Thymus (tissue), 11 donors: ENCODE results near the gene CD163L1. TPM values are rescaled to one million over a fixed set of nuclear protein-coding genes. Genes with fewer than 3 reads are reported as not detected.
"Not testable (repeated sequence)": the region's sequence is repeated elsewhere in the genome, so short reads cannot be mapped to it uniquely, and the experiment has no call there.

Experiments
- DNase-seq, 9 donors: peaks; one replicate each; pipeline ENCODE4 v3.0.0-alpha.2; 2013; ENCODE audit warnings: low spot score in 9 of 9, low read depth in 6 of 9, missing footprints in 1 of 9
- H3K27ac ChIP-seq, 2 donors: one replicate each; pipeline ENCODE4 v1.5.1; 2013; ENCODE audit warnings: control low read depth in 1 of 2, low read depth in 1 of 2, low read length in 1 of 2, mild to moderate bottlenecking in 1 of 2, moderate library complexity in 1 of 2
- H3K27me3 ChIP-seq, 2 donors: one replicate each; pipeline ENCODE4 v1.5.1; 2013; ENCODE audit warnings: low read length in 1 of 2; ENCODE audit not compliant: control insufficient read depth in 2 of 2, insufficient read depth in 1 of 2
- H3K36me3 ChIP-seq, 2 donors: one replicate each; pipeline ENCODE4 v1.5.1; 2013; ENCODE audit warnings: low read length in 1 of 2, mild to moderate bottlenecking in 1 of 2, moderate library complexity in 1 of 2; ENCODE audit not compliant: control insufficient read depth in 2 of 2, insufficient read depth in 2 of 2
- H3K4me1 ChIP-seq, 2 donors: one replicate each; pipeline ENCODE4 v1.5.1; 2013; ENCODE audit warnings: low read length in 2 of 2; ENCODE audit not compliant: control insufficient read depth in 2 of 2, insufficient read depth in 2 of 2
- H3K4me3 ChIP-seq, 2 donors: one replicate each; pipeline ENCODE4 v1.5.1; 2013; ENCODE audit warnings: low read length in 2 of 2, control low read depth in 1 of 2, mild to moderate bottlenecking in 1 of 2
- H3K9me3 ChIP-seq, 2 donors: one replicate each; pipeline ENCODE4 v1.5.1; 2013; ENCODE audit warnings: low read length in 1 of 2, mild to moderate bottlenecking in 1 of 2; ENCODE audit not compliant: control insufficient read depth in 2 of 2, insufficient read depth in 1 of 2
- WGBS: extraction: QIAGEN DNeasy Blood & Tissue Kit; methylation state at CpG from one replicate; pipeline ENCODE4 v1.1.7; 2013; 5-methylcytosine and 5-hydroxymethylcytosine counted together
- polyA plus RNA-seq: library from polyadenylated mRNA; stranded (reverse); fragments of 200-250 nt; gene quantifications from one replicate; pipeline ENCODE4 v1.2.3, GENCODE V29; 2013
- total RNA-seq: library from RNA; stranded (reverse); fragments of 120-200 nt; gene quantifications from one replicate; pipeline ENCODE4 v1.2.4, GENCODE V29; 2013
- donor health status: healthy.

Gene CD163L1
- total and polyA plus RNA-seq, 2 donors: 10.3 to 12.6 TPM

DNA sequence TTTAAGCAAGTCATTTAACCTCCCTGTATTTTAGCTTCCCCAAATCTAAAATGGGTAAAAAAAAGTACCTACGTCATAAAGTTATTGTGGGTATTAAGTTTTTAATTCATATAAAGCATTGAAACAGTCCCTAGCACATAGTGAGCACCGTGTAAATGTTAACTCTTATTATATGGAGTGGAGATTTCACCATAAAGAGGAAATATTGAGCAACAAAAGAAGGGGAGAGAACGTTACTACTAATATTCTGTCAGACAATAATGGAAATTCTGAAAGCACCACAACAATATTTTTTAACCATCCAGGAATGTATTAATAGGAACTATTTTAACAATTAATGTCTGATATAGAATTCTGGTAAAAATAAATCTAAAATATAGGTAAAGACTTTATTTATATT, 7.8 kb upstream of the CD163L1 start:
- no peak overlapping the region for H3K27ac ChIP-seq
- no peaks in the 10 kb centered on the region for H3K4me1 ChIP-seq
- H3K9me3 ChIP-seq: no peaks in the 10 kb centered on the region
- H3K36me3 ChIP-seq: no peaks in the 10 kb centered on the region
- WGBS: 91% methylated on average over 3 of the region's 3 CpGs
- DNase-seq: no peak
- no peak overlapping the region for H3K4me3 ChIP-seq
- H3K27me3 ChIP-seq: no peaks in the 10 kb centered on the region

DNA sequence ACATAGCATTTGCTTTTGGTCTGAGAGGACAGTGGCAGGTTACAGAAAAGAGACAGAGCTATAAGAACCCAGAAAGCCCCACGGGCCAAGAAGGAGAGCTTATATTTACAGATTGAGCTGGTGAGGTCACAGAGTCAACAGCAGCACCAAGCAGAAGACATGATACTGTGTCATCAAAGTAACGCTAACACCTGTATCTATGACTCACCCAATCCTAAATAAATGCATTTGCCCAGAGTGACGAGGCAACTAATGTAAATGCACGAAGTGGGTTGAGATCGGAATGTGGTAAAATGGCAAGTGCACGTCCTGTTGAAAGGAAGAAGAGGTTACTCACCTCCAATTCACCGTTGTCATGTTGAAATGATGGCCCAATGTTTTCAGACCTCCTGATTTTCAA, 6.7 kb upstream of the CD163L1 start:
- Histone ChIP-seq H3K9me3 (no peaks in the 10 kb centered on the region), H3K27me3 (no peaks in the 10 kb centered on the region), H3K27ac (no peak overlapping the region), H3K4me3 (no peak overlapping the region), H3K4me1 (no peaks in the 10 kb centered on the region), H3K36me3 (no peaks in the 10 kb centered on the region)
- WGBS: 97% methylated on average over 7 of the region's 7 CpGs
- no peak for DNase-seq

DNA sequence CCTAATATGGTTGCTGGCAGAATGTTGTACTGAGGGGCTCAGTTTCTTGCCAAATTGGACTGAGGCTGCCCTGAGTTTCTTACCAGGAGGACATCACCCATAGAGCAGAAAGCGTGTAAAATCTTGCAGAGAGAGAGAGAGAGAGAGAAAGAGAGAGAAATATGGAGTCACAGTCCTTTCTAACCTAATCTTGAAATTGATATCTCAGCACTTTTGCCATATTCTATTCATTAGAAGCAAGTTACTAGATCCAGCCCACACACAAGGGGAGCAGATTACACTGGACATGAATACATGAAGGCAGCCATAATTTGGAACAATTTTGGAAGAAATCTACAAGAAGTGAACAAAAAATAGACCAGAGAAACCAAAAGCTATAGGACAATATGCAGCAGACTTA, 4.1 kb upstream of the CD163L1 start:
- no peak for DNase-seq
- Histone ChIP-seq H3K27ac (no peak overlapping the region), H3K4me1 (no peaks in the 10 kb centered on the region), H3K27me3 (no peaks in the 10 kb centered on the region), H3K9me3 (no peaks in the 10 kb centered on the region), H3K36me3 (no peaks in the 10 kb centered on the region), H3K4me3 (no peak overlapping the region)
- WGBS: 95% methylated on average over 1 of the region's 1 CpG

DNA sequence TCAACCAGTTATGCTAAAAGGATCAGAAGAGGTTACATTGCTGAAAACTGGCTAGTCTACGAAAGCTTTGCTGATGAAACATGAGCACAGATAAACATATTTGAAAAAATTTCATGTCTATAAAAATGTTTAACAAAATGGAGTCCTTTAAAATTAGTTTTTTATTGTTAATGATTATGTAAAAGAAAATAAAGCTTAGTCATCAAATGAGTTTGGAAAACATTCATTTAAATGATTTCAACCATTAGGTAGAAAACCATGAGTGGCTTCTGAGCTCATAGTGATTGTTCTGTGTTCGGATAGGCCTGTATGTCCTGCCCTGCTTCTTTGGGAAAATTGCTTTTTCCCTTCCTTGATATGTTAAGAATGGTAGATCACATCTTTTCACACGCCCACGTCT, 584 bp upstream of the CD163L1 start:
- Histone ChIP-seq H3K27me3 (peaks cover 0 to 5% of the 10 kb centered on the region in 2 donors), H3K27ac (no peak overlapping the region), H3K4me3 (no peak overlapping the region), H3K9me3 (peaks cover 0 to 2% of the 10 kb centered on the region in 2 donors), H3K36me3 (no peaks in the 10 kb centered on the region), H3K4me1 (peaks cover 0 to 4% of the 10 kb centered on the region in 2 donors)
- WGBS: 97% methylated on average over 4 of the region's 4 CpGs
- DNase-seq: no peak

DNA sequence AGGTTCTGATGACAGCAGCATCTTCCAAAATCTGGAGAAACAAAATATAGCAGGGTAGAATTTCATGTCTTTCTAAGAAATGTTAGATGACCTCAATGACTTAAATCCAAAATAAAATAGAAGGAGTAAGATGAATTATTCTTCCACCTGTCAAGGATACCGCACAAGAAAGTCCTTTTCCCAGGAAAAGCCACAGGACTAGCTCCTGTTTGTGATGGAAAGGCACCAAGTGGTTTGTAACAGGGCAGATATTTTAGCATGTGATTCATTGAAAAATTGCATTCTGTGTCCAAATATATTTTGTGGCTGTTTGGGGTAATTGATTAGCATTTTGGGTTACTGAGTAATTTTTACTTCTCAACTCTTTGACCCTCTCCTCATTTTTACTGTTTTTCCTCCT, 2.7 kb downstream of the CD163L1 start:
- Histone ChIP-seq H3K27me3 (peaks cover 0 to 8% of the 10 kb centered on the region in 2 donors), H3K9me3 (peaks cover 0 to 2% of the 10 kb centered on the region in 2 donors), H3K27ac (no peak overlapping the region), H3K4me3 (no peak overlapping the region), H3K4me1 (peaks cover 0 to 4% of the 10 kb centered on the region in 2 donors), H3K36me3 (no peaks in the 10 kb centered on the region)
- DNase-seq: no peak
- WGBS: 100% methylated on average over 1 of the region's 1 CpG

DNA sequence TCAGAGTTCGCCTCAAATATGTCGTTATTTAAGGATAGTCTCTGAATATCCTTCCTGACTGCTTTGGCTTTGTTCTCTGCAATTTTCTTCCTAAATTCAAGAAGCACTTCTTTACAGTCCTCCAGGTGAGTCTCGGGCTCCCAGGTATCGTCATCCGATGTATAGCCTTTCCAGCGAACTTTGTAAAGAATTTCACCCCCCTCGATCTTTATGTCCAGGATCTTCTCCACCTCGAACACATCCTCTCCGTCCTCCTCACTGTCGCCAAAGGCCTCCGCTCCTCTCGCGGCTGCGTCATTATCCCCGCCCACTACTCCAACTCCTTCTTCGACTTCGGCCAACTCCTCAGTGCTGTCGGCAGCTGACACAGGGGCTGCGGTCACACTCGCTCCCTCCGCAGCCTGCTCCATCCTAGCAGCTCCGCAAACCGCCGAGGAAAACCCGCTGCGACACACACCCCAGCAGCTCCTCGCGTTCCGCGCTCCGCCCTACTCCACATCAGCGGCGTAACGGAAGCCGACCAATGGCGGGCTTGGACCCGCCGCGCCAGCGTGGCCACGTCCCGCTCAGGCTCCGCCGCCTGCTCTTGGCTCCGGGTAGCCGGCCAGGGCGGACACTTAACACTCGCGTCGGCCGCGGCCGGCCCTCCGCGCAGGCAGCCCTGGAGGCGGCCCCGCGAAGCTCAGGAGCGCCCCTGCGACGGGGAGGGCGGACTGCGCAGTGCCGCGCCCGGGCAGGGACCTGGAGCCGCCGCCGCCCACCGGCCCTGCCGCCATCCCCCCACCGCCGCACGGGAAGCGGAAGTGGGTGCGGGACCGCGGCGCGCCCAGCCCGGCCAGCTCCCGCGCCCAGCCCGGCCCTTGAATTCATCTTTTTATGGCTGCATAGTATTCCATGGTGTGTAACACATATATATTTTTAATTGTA, 4.1 kb downstream of the CD163L1 start:
- DNase-seq: peak in 8 of 9 donors; percentile 17 to 64 (median 30)
- Histone ChIP-seq H3K4me1 (peaks cover 0 to 4% of the 10 kb centered on the region in 2 donors), H3K9me3 (peaks cover 0 to 2% of the 10 kb centered on the region in 2 donors), H3K36me3 (no peaks in the 10 kb centered on the region), H3K27ac (no peak overlapping the region), H3K27me3 (peaks cover 0 to 8% of the 10 kb centered on the region in 2 donors), H3K4me3 (peak overlapping the region; percentile 50 to 54)
- 30% methylated on average over 84 of the region's 84 CpGs for WGBS

DNA sequence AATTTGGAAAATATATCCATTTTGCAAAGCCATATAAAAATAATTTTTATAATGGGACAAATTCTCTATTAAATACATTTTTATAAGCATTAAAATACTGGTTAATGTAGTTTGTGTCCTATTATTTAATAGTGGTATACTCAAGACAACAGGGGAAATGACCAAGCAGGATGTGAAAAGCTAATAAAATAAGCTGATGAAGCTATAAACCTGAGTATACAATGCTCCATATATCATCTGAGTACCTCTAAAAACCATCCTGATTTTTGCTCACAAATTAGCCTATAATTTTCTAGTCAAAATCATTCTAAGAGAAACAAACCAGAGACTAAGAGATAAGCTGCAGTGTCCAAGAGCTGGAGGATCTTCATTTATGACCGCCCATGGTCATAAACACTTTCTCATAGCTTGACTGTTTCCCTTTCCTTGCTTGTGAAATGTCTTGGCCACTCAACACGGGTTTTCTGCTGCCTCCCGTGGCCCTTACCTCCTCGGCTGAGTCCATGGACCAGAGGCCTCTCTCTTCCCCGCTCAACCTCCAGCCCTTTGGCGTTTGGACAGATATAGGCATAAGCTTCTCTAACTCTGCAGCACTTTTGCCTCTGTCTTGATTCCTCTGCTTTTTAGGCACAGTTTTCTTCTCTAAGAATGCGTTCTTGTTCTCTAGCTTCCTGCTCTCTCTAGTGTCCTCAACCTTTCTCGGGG, 5.5 kb downstream of the CD163L1 start:
- DNase-seq: peak in 1 of 9 donors; percentile 24
- WGBS: 91% methylated on average over 8 of the region's 8 CpGs

DNA sequence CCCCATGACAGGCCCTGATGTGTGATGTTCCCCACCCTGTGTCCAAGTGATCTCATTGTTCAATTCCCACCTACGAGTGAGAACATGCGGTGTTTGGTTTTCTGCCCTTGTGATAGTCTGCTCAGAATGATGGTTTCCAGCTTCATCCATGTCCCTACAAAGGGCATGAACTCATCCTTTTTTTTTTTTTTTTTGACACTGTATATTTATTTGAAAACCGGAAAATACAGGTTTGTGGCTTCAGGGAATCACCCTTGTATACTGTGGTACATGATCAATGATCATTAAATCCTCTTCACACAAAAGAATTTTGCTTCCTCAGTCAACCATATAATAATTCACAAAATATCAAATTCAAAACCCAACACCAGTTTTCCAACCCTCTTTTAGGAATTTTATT, 6.5 kb downstream of the CD163L1 start:
- 93% methylated on average over 3 of the region's 3 CpGs for WGBS
- not testable (repeated sequence) for DNase-seq

More for the DNA sequence above, 5.5 kb downstream of the CD163L1 start:
- H3K9me3 ChIP-seq, H3K4me3 ChIP-seq, H3K36me3 ChIP-seq, H3K4me1 ChIP-seq, H3K27ac ChIP-seq, H3K27me3 ChIP-seq: not testable (repeated sequence)

DNA sequence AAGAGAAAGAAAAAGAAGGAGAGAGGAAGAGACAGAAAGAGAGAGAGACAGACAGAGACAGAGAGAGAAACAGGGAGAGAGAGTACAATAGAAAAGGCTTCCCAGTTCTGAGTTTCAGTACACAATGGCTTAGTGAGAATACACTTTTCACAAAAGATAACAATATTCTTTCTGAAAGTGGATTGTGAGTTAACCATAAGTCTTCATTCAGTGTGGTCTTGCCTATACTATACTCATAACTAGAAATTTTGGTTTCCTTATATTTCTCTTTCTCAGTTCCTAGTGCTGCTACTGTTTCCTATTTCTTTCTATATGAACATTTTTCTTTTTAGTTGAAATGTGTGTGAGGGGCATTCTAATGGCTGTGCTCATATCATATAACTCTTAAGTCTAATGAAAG, 9.3 kb downstream of the CD163L1 start:
- Histone ChIP-seq H3K36me3 (no peaks in the 10 kb centered on the region), H3K4me3 (no peak overlapping the region), H3K9me3 (peaks cover 0 to 1% of the 10 kb centered on the region in 2 donors), H3K27ac (no peak overlapping the region), H3K4me1 (no peaks in the 10 kb centered on the region), H3K27me3 (peaks cover 0 to 5% of the 10 kb centered on the region in 2 donors)
- DNase-seq: no peak

More for the DNA sequence above, 6.5 kb downstream of the CD163L1 start:
- H3K36me3 ChIP-seq, H3K4me3 ChIP-seq, H3K4me1 ChIP-seq, H3K27ac ChIP-seq, H3K9me3 ChIP-seq, H3K27me3 ChIP-seq: not testable (repeated sequence)
